GM18517 (cell line): ENCODE measurements around the gene UGT2B17.

Source experiments
- ATAC-seq: cut with Tn5 transposase; IDR thresholded peaks from one replicate; pipeline ENCODE4 v1.9.1; 2021; ENCODE audit warnings: mild to moderate bottlenecking, moderate library complexity; ENCODE audit not compliant: unreplicated experiment

Gene UGT2B17

DNA sequence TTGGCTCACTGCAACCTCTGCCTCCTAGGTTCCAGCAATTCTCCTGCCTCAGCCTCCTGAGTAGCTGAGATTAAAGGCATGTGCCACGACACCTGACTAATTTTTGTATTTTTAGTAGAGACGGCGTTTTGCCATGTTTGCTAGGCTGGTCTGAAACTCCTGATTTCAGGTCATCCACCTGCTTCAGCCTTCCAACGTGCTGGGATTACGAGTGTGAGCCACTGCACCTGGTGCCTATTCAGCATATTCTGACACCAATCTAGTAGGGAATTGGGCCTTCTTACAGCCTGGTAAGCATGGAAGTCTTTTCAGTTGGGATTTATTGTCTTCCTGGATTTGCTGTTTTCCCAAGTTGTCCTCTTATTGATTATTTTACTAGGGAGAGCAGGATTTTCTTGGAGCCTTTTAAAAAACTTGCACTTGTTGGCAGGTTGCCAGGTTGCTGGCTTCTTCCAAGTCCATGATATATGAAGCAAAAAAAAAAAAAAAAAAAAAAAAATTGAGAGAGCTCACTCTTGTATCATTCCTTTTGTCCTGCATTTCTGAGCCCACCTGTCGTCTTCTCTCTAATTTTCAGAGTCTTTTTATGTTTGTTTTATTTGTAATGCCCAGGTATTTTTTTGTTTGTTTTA, 85.2 kb downstream of the UGT2B17 start:
- no peak for ATAC-seq

DNA sequence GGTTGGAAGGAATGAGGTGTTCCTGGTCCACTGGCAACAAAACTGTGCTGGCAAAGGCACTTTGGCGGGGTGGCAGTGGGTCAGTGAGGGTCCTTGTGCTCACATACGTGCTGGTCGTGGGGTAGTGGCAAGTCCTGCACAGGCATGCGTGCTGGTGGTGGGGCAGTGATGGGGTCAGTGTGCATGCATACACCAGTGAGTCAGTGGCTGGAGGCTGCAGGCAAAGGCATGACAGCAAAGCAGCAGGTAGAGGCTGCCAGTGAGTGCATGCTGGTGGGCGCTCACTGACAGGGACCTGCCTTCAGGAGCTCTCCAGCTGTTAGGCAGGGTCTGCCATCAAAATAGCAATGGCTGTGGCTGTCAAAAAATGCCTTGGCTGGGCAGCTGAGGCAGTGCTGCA, 86.8 kb downstream of the UGT2B17 start:
- ATAC-seq, result no peak
